Panc1 (cell line): ENCODE results near the gene DCC. TPM values are rescaled to one million over a fixed set of nuclear protein-coding genes. Genes with fewer than 3 reads are reported as not detected.

ENCODE experiments used
- ATAC-seq: fragments of 200-7000 bp; cut with Tn5 transposase; 2 replicates; pipeline ENCODE4 v1.9.1; 2020; ENCODE audit warnings: mild to moderate bottlenecking, moderate library complexity
- BruUV-seq: library from RNA; stranded (reverse); fragments of 400-500 nt; replicated peaks from 2 replicates; lab custom pipeline; 2021; lab: Mats Ljungman, UMichigan
- CTCF ChIA-PET: fragments of 300-600 bp; sonication (Branson Sonifier 250); formaldehyde crosslinking; loops from one replicate; lab custom pipeline; 2022; ENCODE audit warnings: antibody characterized with exemption; lab: Charles Lee
- POLR2A ChIA-PET: fragments of 300-600 bp; sonication (Branson Sonifier 250); formaldehyde crosslinking; loops from one replicate; lab custom pipeline; 2022; ENCODE audit warnings: antibody characterized with exemption; lab: Charles Lee
- DNase-seq: peaks from one replicate; pipeline ENCODE4 v3.0.0-alpha.2; 2010; ENCODE audit warnings: low read depth, low spot score
- H3K27ac ChIP-seq: 2 replicates; pipeline ENCODE4 v1.5.1; 2011; ENCODE audit warnings: mild to moderate bottlenecking, low read length, inconsistent platforms
- H3K27me3 ChIP-seq: fragments of 200-500 bp; sonication (Bioruptor generic); 2 replicates; pipeline ENCODE4 v1.6.0; 2014; ENCODE audit warnings: low read length, inconsistent platforms; ENCODE audit not compliant: control insufficient read depth, insufficient read depth
- H3K36me3 ChIP-seq: fragments of 200-500 bp; sonication (Bioruptor generic); 2 replicates; pipeline ENCODE4 v1.5.1; 2014; ENCODE audit warnings: inconsistent platforms, mild to moderate bottlenecking, low read length, moderate library complexity; ENCODE audit not compliant: control insufficient read depth, insufficient read depth
- H3K4me1 ChIP-seq: 2 replicates; pipeline ENCODE4 v1.5.1; 2011; ENCODE audit warnings: inconsistent platforms, mild to moderate bottlenecking, low read length, moderate library complexity; ENCODE audit not compliant: control insufficient read depth, insufficient read depth
- H3K4me3 ChIP-seq, 2 experiments: 2 replicates each; pipeline ENCODE4 v1.5.1; 2011 to 2012; ENCODE audit warnings: low read depth in 2 of 2, low read length in 2 of 2, mild to moderate bottlenecking in 2 of 2, inconsistent platforms in 1 of 2, moderate library complexity in 1 of 2
- H3K9me3 ChIP-seq: fragments of 200-500 bp; sonication (Bioruptor generic); 2 replicates; pipeline ENCODE4 v1.5.1; 2014; ENCODE audit warnings: low read depth, mild to moderate bottlenecking, inconsistent platforms, low read length, moderate library complexity; ENCODE audit not compliant: control insufficient read depth, insufficient read depth
- CTCF ChIP-seq: fragments of 450-650 bp; IDR thresholded peaks from 2 replicates; pipeline ENCODE4 v1.5.1; 2017; ENCODE audit warnings: mild to moderate bottlenecking
- POLR2AphosphoS5 ChIP-seq: IDR thresholded peaks from 2 replicates; pipeline ENCODE4 v1.6.1; 2012; ENCODE audit warnings: mild to moderate bottlenecking, low read depth, low read length, moderate library complexity
- REST ChIP-seq, 2 experiments: IDR thresholded peaks; 2 replicates each; pipeline ENCODE4 v1.6.1; 2011 to 2012; ENCODE audit warnings: low read depth in 2 of 2, control low read depth in 1 of 2, low read length in 1 of 2, mild to moderate bottlenecking in 1 of 2, moderate library complexity in 1 of 2; ENCODE audit not compliant: insufficient read depth in 1 of 2
- SIN3A ChIP-seq: IDR thresholded peaks from 2 replicates; pipeline ENCODE4 v1.6.1; 2012; ENCODE audit warnings: low read depth, mild to moderate bottlenecking, low read length, moderate library complexity, borderline replicate concordance; ENCODE audit not compliant: insufficient read depth
- TCF7L2 ChIP-seq: IDR thresholded peaks from 2 replicates; pipeline ENCODE4 v1.6.1; 2011; ENCODE audit warnings: mild to moderate bottlenecking, low read depth, low read length, inconsistent platforms
- in situ Hi-C: cut with HindIII; loops from 2 replicates; pipeline ENCODE4 v1.10.0; 2016; ENCODE audit warnings: low sequenced_read_pairs, low pct_unique_long_range_greater_than_20kb
- intact Hi-C: fragments of 100-400 bp; cut with micrococcal nuclease; formaldehyde crosslinking; loops from one replicate; pipeline ENCODE4 v1.10.0; 2022; ENCODE audit not compliant: unreplicated experiment
- total RNA-seq: library from RNA; stranded (reverse); gene quantifications from one replicate; pipeline ENCODE4 v1.2.1, GENCODE V29; 2021; ENCODE audit not compliant: unreplicated experiment

DCC gene
- total RNA-seq, 1 experiment from 2014 or later, result not detected

- Histone ChIP-seq H3K36me3 (no peaks in the 10 kb centered on the region), H3K4me1 (no peaks in the 10 kb centered on the region), H3K27me3 (no peaks in the 10 kb centered on the region), H3K9me3 (no peaks in the 10 kb centered on the region), H3K4me3 (no peak overlapping the region), H3K27ac (no peak overlapping the region)
- ATAC-seq (no peak), DNase-seq (no peak)
- intact Hi-C loops (no loop called here), in situ Hi-C loops (no loop called here)
- POLR2A ChIA-PET, result no interaction called here
- TF ChIP-seq POLR2AphosphoS5 (no peak), CTCF (no peak), TCF7L2 (no peak), REST (IDR thresholded peaks at IDR 0.05; ENCODE audit: insufficient read depth in 1 of 2, low read depth in 2 of 2, low read length in 1 of 2) (no peak), SIN3A (no peak)
- no TSS peak for BruUV-seq
- CTCF ChIA-PET, result no interaction called here
These were observed 122.9 kb downstream of the DCC start for GRCh38 chr18:52462853-52463252.

GRCh38 chr18:52465391-52465790 is 125.4 kb downstream of the DCC start:
- in situ Hi-C loops (no loop called here), intact Hi-C loops (no loop called here)
- no peak overlapping the region for H3K4me3 ChIP-seq
- DNase-seq (no peak), ATAC-seq (no peak)
- BruUV-seq, result no TSS peak
- H3K9me3 ChIP-seq, result no peaks in the 10 kb centered on the region
- no peak for TF ChIP-seq REST (IDR thresholded peaks at IDR 0.05; ENCODE audit: insufficient read depth in 1 of 2, low read depth in 2 of 2, low read length in 1 of 2)
- no peak for TF ChIP-seq POLR2AphosphoS5
- TF ChIP-seq TCF7L2, result no peak
- no peak for TF ChIP-seq SIN3A
- no peak for TF ChIP-seq CTCF
- ChIA-PET POLR2A (no interaction called here), CTCF (no interaction called here)
- no peaks in the 10 kb centered on the region for H3K4me1 ChIP-seq
- no peaks in the 10 kb centered on the region for H3K27me3 ChIP-seq
- H3K36me3 ChIP-seq, result no peaks in the 10 kb centered on the region
- H3K27ac ChIP-seq, result no peak overlapping the region
